Right ventricle myocardium superior (tissue), 1 donor: Measurements from ENCODE around the gene ATP2B1. TPM values are rescaled to one million over a fixed set of nuclear protein-coding genes. Genes with fewer than 3 reads are reported as not detected.

Source experiments
- total RNA-seq: library from RNA; stranded (reverse); fragmentation: NEBNext Ultra II Directional; extraction: Animal tissue kit (Norgen Biotek cat#: 25700); gene quantifications from one replicate; pipeline ENCODE4 v1.2.1, GENCODE V29; 2021
- donor health status: DM: no; HTN: yes; CAD: no; lungs with severe emphysema.

The ATP2B1 gene
- total RNA-seq, 1 donor from 2014 or later = 9.8 TPM

Other genes with a start within 250 kb of the ATP2B1 start
- 2.2 TPM for gene GALNT4, start 184.0 kb downstream of the ATP2B1 start, total RNA-seq
- gene POC1B, start 182.8 kb downstream of the ATP2B1 start, total RNA-seq = 7.0 TPM